Measurements from ENCODE around the gene CEPT1. TPM values are rescaled to one million over a fixed set of nuclear protein-coding genes. Genes with fewer than 3 reads are reported as not detected.

The CEPT1 gene
- total and polyA plus RNA-seq, 2 of the 13 experiments (the other 11 are each of a cell fraction or from before 2014, with no cell fraction given) = 35.7 to 48.2 TPM

GRCh38 chr1:111225717-111226400 is 85.8 kb downstream of the CEPT1 start (continued):
- TF ChIP-seq MTA3 (CRISPR knock-in tag; IDR thresholded peaks at IDR 0.05) (no peak), TBX3 (IDR thresholded peaks at IDR 0.05; ENCODE audit: borderline replicate concordance) (no peak), RBAK (CRISPR knock-in tag; IDR thresholded peaks at IDR 0.05) (no peak), ZMAT3 (CRISPR knock-in tag; conservative IDR thresholded peaks at IDR 0.05) (no peak), IKZF1 (IDR thresholded peaks at IDR 0.05) (no peak), ZNF331 (CRISPR knock-in tag; IDR thresholded peaks at IDR 0.05) (no peak), TSC22D2 (CRISPR knock-in tag; IDR thresholded peaks at IDR 0.05; ENCODE audit: borderline replicate concordance) (no peak), USF2 (IDR thresholded peaks at IDR 0.05; ENCODE audit: low read depth, low read length) (no peak), USF2 (CRISPR knock-in tag; IDR thresholded peaks at IDR 0.05; ENCODE audit: borderline replicate concordance) (no peak), NR2F2 (IDR thresholded peaks at IDR 0.05; ENCODE audit: borderline replicate concordance, low read depth) (no peak), ZNF547 (CRISPR knock-in tag; IDR thresholded peaks at IDR 0.05) (no peak), ZNF256 (CRISPR knock-in tag; conservative IDR thresholded peaks at IDR 0.05) (no peak)

GRCh38 chr1:111227434-111227833 is 87.4 kb downstream of the CEPT1 start, which contains the start of gene CHI3L2:
CHI3L2 (plus strand) TSS chr1:111227713; CDS start chr1:111227730, 17 bp downstream.
- no peak for TF ChIP-seq STAT5B (CRISPR knock-in tag; IDR thresholded peaks at IDR 0.05)
- TF ChIP-seq TEAD3 (CRISPR knock-in tag; optimal IDR thresholded peaks at IDR 0.05; ENCODE audit: borderline replicate concordance) = no peak
- 0 out of 2 replicates have a peak, but pooled peaks have one; percentile 21 for TF ChIP-seq POGZ (CRISPR knock-in tag; IDR thresholded peaks at IDR 0.05)
- intact Hi-C loops (cut with micrococcal nuclease; ENCODE audit: unreplicated experiment) (no loop called here), in situ Hi-C loops (cut with HindIII; ENCODE audit: extremely low pct_ligation_motif_present, low pct_unique_long_range_greater_than_20kb) (no loop called here)
- Histone ChIP-seq H3K4me1 (ENCODE audit: insufficient read depth, low read length) (peaks cover 71% of the 10 kb centered on the region), H3K4me2 (ENCODE audit: low read depth, low read length) (peak within 1 kb of the TSS; percentile 71), H3K79me2 (ENCODE audit: insufficient read depth, low read length) (no peaks in the 10 kb centered on the region), H3K4me3 (replicated peaks in 1 of 3; ENCODE audit: insufficient read depth in 1 of 3, low read depth in 2 of 3, low read length in 3 of 3) (peak within 1 kb of the TSS in 1 of 3 experiments; percentile 22; a peak in 1 of 6 replicates), H3K36me3 (replicated peaks in 1 of 2; ENCODE audit: control insufficient read depth in 1 of 2, insufficient read depth in 2 of 2, low read length in 2 of 2) (no peaks in the 10 kb centered on the region), H2AFZ (ENCODE audit: low read length) (peak within 1 kb of the TSS; percentile 82), H3K9ac (ENCODE audit: insufficient read depth, low read depth, low read length) (peak within 1 kb of the TSS; percentile 54), H3K9me3 (ENCODE audit: low read length) (no peaks in the 10 kb centered on the region), H3K27me3 (ENCODE audit: control insufficient read depth in 1 of 2, insufficient read depth in 2 of 2, low read length in 2 of 2) (no peaks in the 10 kb centered on the region), H4K20me1 (ENCODE audit: insufficient read depth, low read length) (no peaks in the 10 kb centered on the region), H3K27ac (ENCODE audit: extremely low read length, insufficient read depth, low read length) (peak within 1 kb of the TSS; percentile 75)
- ChIA-PET POLR2A (interaction anchor here (0.6 to 2.1 kb wide), 4 partner anchors 9 to 506 kb away, joined by 3 to 14 read pairs (median 4); no protein-coding TSS in a partner anchor), CTCF (ENCODE audit: low intra/inter-chr PET ratio, low total read pairs) (no interaction called here)
- FAIRE-seq (no peak), ATAC-seq (no peak), DNase-seq (ENCODE audit: low spot score) (no peak)
- WGBS (ENCODE audit: low lambda C conversion rate) = 84% methylated on average over 3 of the region's 3 CpGs
- BruUV-seq (replicated peaks) = no TSS peak

All from HepG2 (cell line).